Karpas-422 (cell line): ENCODE results near the gene DLX1. TPM values are rescaled to one million over a fixed set of nuclear protein-coding genes. Genes with fewer than 3 reads are reported as not detected.

Source experiments
- total RNA-seq: library from RNA; depleted of rRNA; stranded (reverse); fragments of >200 nt; shearing (Covaris generic); gene quantifications from 2 replicates; pipeline ENCODE4 v1.2.3, GENCODE V29; 2014; ENCODE audit warnings: low replicate concordance; rRNA removed

DLX1 gene
- total RNA-seq, 1 experiment from 2014 or later: 1.0 TPM

Other genes starting within 250 kb of the DLX1 start
- gene SLC25A12, start 191.3 kb upstream of the DLX1 start, total RNA-seq: 45.4 and 55.8 TPM in 2 replicates
- 32.4 and 56.8 TPM in 2 replicates for gene HAT1, start 163.0 kb upstream of the DLX1 start, total RNA-seq
- 4.9 and 20.7 TPM in 2 replicates for gene METAP1D, start 85.6 kb upstream of the DLX1 start, total RNA-seq
- gene DLX2, start 17.4 kb downstream of the DLX1 start, total RNA-seq: 0.97 and 1.5 TPM in 2 replicates